Measurements from ENCODE around the gene FREM2. TPM values are rescaled to one million over a fixed set of nuclear protein-coding genes. Genes with fewer than 3 reads are reported as not detected.

The FREM2 gene
- total RNA-seq, 1 donor from 2014 or later = 0.54 TPM

DNA sequence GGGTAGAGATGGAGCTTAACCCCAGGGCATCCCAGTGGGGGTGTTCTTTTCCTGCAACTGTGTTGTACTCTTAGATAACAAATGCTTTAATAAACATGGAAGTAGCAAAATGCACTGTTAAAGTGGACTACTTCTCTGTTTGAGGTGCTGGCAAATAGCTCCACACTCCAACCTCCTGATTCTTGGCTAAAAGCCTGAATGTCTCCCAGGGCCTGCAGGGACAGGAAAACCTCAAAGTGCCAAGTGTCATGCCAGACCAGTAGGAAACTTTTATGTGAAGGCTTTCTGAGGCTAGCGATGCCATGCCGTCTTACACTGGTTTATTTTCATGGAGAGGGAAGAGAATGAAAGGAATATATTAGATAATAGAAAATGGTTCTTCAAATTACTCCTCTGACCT is 6.8 kb downstream of the FREM2 start:
- H3K4me3 Mint-ChIP-seq (ENCODE audit: unreplicated experiment) = no peak overlapping the region
- H3K4me1 Mint-ChIP-seq (ENCODE audit: low read depth, unreplicated experiment) = no peaks in the 10 kb centered on the region

DNA sequence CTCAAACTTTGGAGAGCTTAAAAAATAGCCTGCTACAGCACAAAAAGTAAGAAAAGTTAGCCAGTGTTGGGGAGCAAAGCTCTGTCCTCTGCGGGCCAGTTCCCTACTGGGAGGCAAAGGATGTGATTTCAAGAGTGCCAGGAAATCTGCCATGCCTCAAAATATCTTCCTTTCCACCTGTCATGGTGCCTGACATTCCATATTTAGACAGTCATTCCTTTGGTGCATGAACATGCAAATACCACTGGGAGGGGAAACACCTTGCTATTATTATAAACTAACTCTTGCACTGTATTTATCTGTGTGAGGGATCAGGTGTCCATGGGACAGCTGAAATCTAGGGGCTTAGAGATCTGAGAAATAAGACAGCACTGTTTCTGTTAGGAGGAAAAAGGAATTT is 10.3 kb downstream of the FREM2 start:
- Mint-ChIP-seq H3K36me3 (ENCODE audit: unreplicated experiment) (no peaks in the 10 kb centered on the region), H3K4me1 (ENCODE audit: low read depth, unreplicated experiment) (no peaks in the 10 kb centered on the region), H3K27ac (ENCODE audit: unreplicated experiment) (no peak overlapping the region), H3K27me3 (ENCODE audit: unreplicated experiment) (no peaks in the 10 kb centered on the region), H3K9me3 (ENCODE audit: unreplicated experiment) (no peaks in the 10 kb centered on the region), H3K4me3 (ENCODE audit: unreplicated experiment) (no peak overlapping the region)
- TF ChIP-seq, protein P1, sequence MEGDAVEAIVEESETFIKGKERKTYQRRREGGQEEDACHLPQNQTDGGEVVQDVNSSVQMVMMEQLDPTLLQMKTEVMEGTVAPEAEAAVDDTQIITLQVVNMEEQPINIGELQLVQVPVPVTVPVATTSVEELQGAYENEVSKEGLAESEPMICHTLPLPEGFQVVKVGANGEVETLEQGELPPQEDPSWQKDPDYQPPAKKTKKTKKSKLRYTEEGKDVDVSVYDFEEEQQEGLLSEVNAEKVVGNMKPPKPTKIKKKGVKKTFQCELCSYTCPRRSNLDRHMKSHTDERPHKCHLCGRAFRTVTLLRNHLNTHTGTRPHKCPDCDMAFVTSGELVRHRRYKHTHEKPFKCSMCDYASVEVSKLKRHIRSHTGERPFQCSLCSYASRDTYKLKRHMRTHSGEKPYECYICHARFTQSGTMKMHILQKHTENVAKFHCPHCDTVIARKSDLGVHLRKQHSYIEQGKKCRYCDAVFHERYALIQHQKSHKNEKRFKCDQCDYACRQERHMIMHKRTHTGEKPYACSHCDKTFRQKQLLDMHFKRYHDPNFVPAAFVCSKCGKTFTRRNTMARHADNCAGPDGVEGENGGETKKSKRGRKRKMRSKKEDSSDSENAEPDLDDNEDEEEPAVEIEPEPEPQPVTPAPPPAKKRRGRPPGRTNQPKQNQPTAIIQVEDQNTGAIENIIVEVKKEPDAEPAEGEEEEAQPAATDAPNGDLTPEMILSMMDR (IDR thresholded peaks at IDR 0.05; ENCODE audit: partially characterized antibody, unreplicated experiment) = no peak
- DNase-seq = no peak

More for the DNA sequence above, 6.8 kb downstream of the FREM2 start:
- TF ChIP-seq, protein P1 (IDR thresholded peaks at IDR 0.05; ENCODE audit: partially characterized antibody, unreplicated experiment) = no peak
- no peaks in the 10 kb centered on the region for H3K9me3 Mint-ChIP-seq (ENCODE audit: unreplicated experiment)
- H3K27me3 Mint-ChIP-seq (ENCODE audit: unreplicated experiment) = peaks cover 3% of the 10 kb centered on the region
- no peak overlapping the region for H3K27ac Mint-ChIP-seq (ENCODE audit: unreplicated experiment)
- DNase-seq = no peak
- no peaks in the 10 kb centered on the region for H3K36me3 Mint-ChIP-seq (ENCODE audit: unreplicated experiment)

- TF ChIP-seq, protein P1 (IDR thresholded peaks at IDR 0.05; ENCODE audit: partially characterized antibody, unreplicated experiment) = no peak
- no peak for DNase-seq
- no peak overlapping the region for H3K4me3 Mint-ChIP-seq (ENCODE audit: unreplicated experiment)
- H3K36me3 Mint-ChIP-seq (ENCODE audit: unreplicated experiment) = no peaks in the 10 kb centered on the region
- H3K4me1 Mint-ChIP-seq (ENCODE audit: low read depth, unreplicated experiment) = no peaks in the 10 kb centered on the region
- no peaks in the 10 kb centered on the region for H3K9me3 Mint-ChIP-seq (ENCODE audit: unreplicated experiment)
- no peaks in the 10 kb centered on the region for H3K27me3 Mint-ChIP-seq (ENCODE audit: unreplicated experiment)
- H3K27ac Mint-ChIP-seq (ENCODE audit: unreplicated experiment) = no peak overlapping the region
Observed at GRCh38 chr13:38697628-38698333, 10.9 kb downstream of the FREM2 start.

DNA sequence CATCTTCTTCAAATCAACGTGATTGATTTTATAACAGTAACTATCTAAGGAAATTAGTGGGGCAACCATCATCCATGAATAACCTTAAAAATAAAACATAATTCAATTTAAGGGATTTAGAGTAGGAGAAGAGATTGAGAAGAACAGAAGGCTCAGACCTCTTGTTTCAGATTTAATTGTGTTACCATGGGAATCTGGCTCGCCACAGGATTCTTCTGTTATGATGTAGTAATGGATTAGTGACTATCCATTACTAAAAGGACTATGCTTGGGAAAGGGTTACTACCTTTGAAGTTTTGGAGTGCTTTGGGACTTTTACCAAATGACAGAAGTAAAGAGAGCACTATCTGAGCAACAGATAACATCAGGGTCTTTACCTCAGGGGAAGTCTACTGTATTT is 13.2 kb downstream of the FREM2 start:
- Mint-ChIP-seq H3K27me3 (ENCODE audit: unreplicated experiment) (no peaks in the 10 kb centered on the region), H3K4me1 (ENCODE audit: low read depth, unreplicated experiment) (no peaks in the 10 kb centered on the region), H3K27ac (ENCODE audit: unreplicated experiment) (no peak overlapping the region), H3K4me3 (ENCODE audit: unreplicated experiment) (no peak overlapping the region), H3K9me3 (ENCODE audit: unreplicated experiment) (no peaks in the 10 kb centered on the region), H3K36me3 (ENCODE audit: unreplicated experiment) (no peaks in the 10 kb centered on the region)
- TF ChIP-seq, protein P1 (IDR thresholded peaks at IDR 0.05; ENCODE audit: partially characterized antibody, unreplicated experiment) = no peak
- DNase-seq = no peak

DNA sequence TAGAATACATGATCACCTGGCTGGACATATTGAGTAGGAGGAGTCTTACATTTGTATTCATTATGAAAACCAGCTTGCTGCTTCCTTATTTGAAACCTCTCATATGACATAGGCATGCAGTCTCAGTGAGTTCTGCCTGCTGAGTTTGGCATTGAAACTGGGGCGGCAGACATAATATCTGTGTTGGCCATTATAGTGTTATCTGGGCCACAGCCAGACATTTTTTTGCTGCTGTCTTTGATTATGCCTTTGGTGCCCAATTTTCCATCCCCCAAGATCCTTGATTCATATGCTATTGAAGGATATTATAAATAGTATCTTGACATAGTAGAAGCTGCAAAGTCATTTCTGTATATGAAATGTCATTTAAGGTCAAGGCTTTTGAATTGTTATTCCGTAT is 15.8 kb downstream of the FREM2 start:
- TF ChIP-seq, protein P1 (IDR thresholded peaks at IDR 0.05; ENCODE audit: partially characterized antibody, unreplicated experiment) = no peak
- H3K4me3 Mint-ChIP-seq (ENCODE audit: unreplicated experiment) = no peak overlapping the region
- no peaks in the 10 kb centered on the region for H3K4me1 Mint-ChIP-seq (ENCODE audit: low read depth, unreplicated experiment)
- H3K36me3 Mint-ChIP-seq (ENCODE audit: unreplicated experiment) = no peaks in the 10 kb centered on the region
- no peaks in the 10 kb centered on the region for H3K9me3 Mint-ChIP-seq (ENCODE audit: unreplicated experiment)
- no peak for DNase-seq
- H3K27me3 Mint-ChIP-seq (ENCODE audit: unreplicated experiment) = no peaks in the 10 kb centered on the region
- no peak overlapping the region for H3K27ac Mint-ChIP-seq (ENCODE audit: unreplicated experiment)
